GM10266 (cell line): ENCODE measurements around the gene PKIG.
"Not testable (repeated sequence)": the region's sequence is repeated elsewhere in the genome, so short reads cannot be mapped to it uniquely, and the experiment has no call there.

Experiments
- DNase-seq: peaks from one replicate; pipeline ENCODE4 v3.0.0; 2012; ENCODE audit errors: extremely low spot score
- CTCF ChIP-seq: IDR thresholded peaks from 2 replicates; pipeline ENCODE4 v1.5.1; 2012; ENCODE audit warnings: mild to moderate bottlenecking, low read depth; ENCODE audit not compliant: control insufficient read depth, insufficient read depth; ENCODE audit errors: missing control alignments

The PKIG gene

GRCh38 chr20:44552950-44553908 lies 29.1 kb upstream of the PKIG start:
- TF ChIP-seq CTCF = no peak
- DNase-seq = no peak

GRCh38 chr20:44559302-44559701 lies 23.1 kb upstream of the PKIG start:
- DNase-seq = no peak
- no peak for TF ChIP-seq CTCF

- no peak for DNase-seq
Observed at GRCh38 chr20:44560229-44560628, 22.1 kb upstream of the PKIG start.

GRCh38 chr20:44560818-44561217 lies 21.6 kb upstream of the PKIG start:
- not testable (repeated sequence) for DNase-seq

More at GRCh38 chr20:44560229-44560628, 22.1 kb upstream of the PKIG start:
- TF ChIP-seq CTCF = no peak

- TF ChIP-seq CTCF = no peak
Observed at GRCh38 chr20:44561876-44562275, 20.5 kb upstream of the PKIG start.

GRCh38 chr20:44566018-44566417 lies 16.4 kb upstream of the PKIG start:
- DNase-seq = no peak
- no peak for TF ChIP-seq CTCF

More at GRCh38 chr20:44561876-44562275, 20.5 kb upstream of the PKIG start:
- no peak for DNase-seq

GRCh38 chr20:44566811-44567210 lies 15.6 kb upstream of the PKIG start:
- no peak for DNase-seq
- TF ChIP-seq CTCF = no peak
